Measurements from ENCODE around the gene JOSD2. TPM values are rescaled to one million over a fixed set of nuclear protein-coding genes. Genes with fewer than 3 reads are reported as not detected.

The JOSD2 gene
- total and polyA plus RNA-seq, 2 of the 4 experiments (the other 2 are of a cell fraction): 12.2 to 54.1 TPM

- H2AK5ac ChIP-seq (ENCODE audit: low read depth, low read length): no peak overlapping the region
- no peak for ATAC-seq (ENCODE audit: low read depth)
- dilution Hi-C loops (cut with HindIII; ENCODE audit: low sequenced_read_pairs, unreplicated experiment) (no loop called here), intact Hi-C loops (cut with micrococcal nuclease) (no loop called here), in situ Hi-C loops (cut with MboI; ENCODE audit: low sequenced_read_pairs) (no loop called here)
- WGBS, 2 experiments (ENCODE audit: extremely low coverage in 2 of 2, insufficient read length in 1 of 2): 100% methylated on average over 1 of the region's 8 CpGs; no CpG with 5 or more reads in 1 of the 2 experiments
- no peaks in the 10 kb centered on the region; the same call in 1 of the 2 replicates for H3K9me1 ChIP-seq (ENCODE audit: insufficient read depth, low read length)
- H2AFZ ChIP-seq (replicated peaks; ENCODE audit: low read length, poor library complexity): peak overlapping the region; percentile 23
- H3K9me3 ChIP-seq (ENCODE audit: control insufficient read depth, insufficient read depth, low read length): no peaks in the 10 kb centered on the region
- H2BK120ac ChIP-seq (ENCODE audit: low read depth, low read length): no peak overlapping the region
- H4K20me1 ChIP-seq (ENCODE audit: insufficient read depth, low read length): no peaks in the 10 kb centered on the region
- no peak overlapping the region for H2BK5ac ChIP-seq (ENCODE audit: low read depth, low read length, poor library complexity, severe bottlenecking)
- H3K36me3 ChIP-seq (ENCODE audit: control insufficient read depth, insufficient read depth, low read length): peaks cover 3% of the 10 kb centered on the region; the same call in 1 of the 2 replicates
- CTCF ChIA-PET: no interaction called here
- no peak overlapping the region for H3K4me3 ChIP-seq (ENCODE audit: insufficient read depth, low read depth, low read length)
- H3K14ac ChIP-seq (replicated peaks; ENCODE audit: low read depth, low read length): no peak overlapping the region
- H3K56ac ChIP-seq (ENCODE audit: extremely low read depth, insufficient read depth, low read length): no peak overlapping the region
- DNase-seq: no peak
- H3K79me1 ChIP-seq (ENCODE audit: low read depth in 1 of 2, low read length in 2 of 2): peaks cover 5 to 10% of the 10 kb centered on the region in 2 experiments; a peak in 3 of 4 replicates
- H4K91ac ChIP-seq (ENCODE audit: insufficient read depth, low read depth, low read length): no peak overlapping the region
- POLR2A ChIA-PET (ENCODE audit: unreplicated experiment): no interaction called here
- H4K8ac ChIP-seq (ENCODE audit: low read depth in 2 of 2, low read length in 2 of 2): no peak overlapping the region
- no peak overlapping the region for H3K4ac ChIP-seq (ENCODE audit: low read depth, low read length)
- H3K27me3 ChIP-seq (ENCODE audit: control insufficient read depth, insufficient read depth, low read length): no peaks in the 10 kb centered on the region
- H3K23ac ChIP-seq (ENCODE audit: low read depth, low read length): no peak overlapping the region
- H3K9ac ChIP-seq (ENCODE audit: low read depth, low read length): no peak overlapping the region
- H4K5ac ChIP-seq (ENCODE audit: low read depth, low read length): no peak overlapping the region
- peaks cover 3% of the 10 kb centered on the region for H3K4me1 ChIP-seq (ENCODE audit: control insufficient read depth, insufficient read depth, low read length)
- H2BK20ac ChIP-seq (ENCODE audit: low read depth, low read length): no peak overlapping the region
- no peak overlapping the region for H3K18ac ChIP-seq (ENCODE audit: low read depth, low read length)
- H2BK15ac ChIP-seq (ENCODE audit: low read depth, low read length): no peak overlapping the region
- no peak overlapping the region for H2AK9ac ChIP-seq (replicated peaks; ENCODE audit: low read depth, low read length, poor library complexity)
- BruUV-seq (replicated peaks): no TSS peak
- TF ChIP-seq NFE2L2 (IDR thresholded peaks at IDR 0.05; ENCODE audit: low read depth, low read length) (no peak), RFX5 (IDR thresholded peaks at IDR 0.05; ENCODE audit: low read depth, low read length) (no peak), MAZ (IDR thresholded peaks at IDR 0.05; ENCODE audit: borderline replicate concordance, low read depth, low read length) (no peak), BHLHE40 (IDR thresholded peaks at IDR 0.05; ENCODE audit: low read depth, low read length) (no peak), FOS (IDR thresholded peaks at IDR 0.05; ENCODE audit: low read depth, low read length) (no peak), RCOR1 (IDR thresholded peaks at IDR 0.05; ENCODE audit: insufficient replicate concordance, low read length) (no peak), RAD21 (IDR thresholded peaks at IDR 0.05; ENCODE audit: low read length) (no peak), CEBPB (IDR thresholded peaks at IDR 0.05; ENCODE audit: low read depth, low read length) (no peak), MAFK (IDR thresholded peaks at IDR 0.05; ENCODE audit: low read depth, low read length) (no peak), CTCF (conservative IDR thresholded peaks at IDR 0.05; ENCODE audit: low read depth, low read length) (no peak), CHD1 (IDR thresholded peaks at IDR 0.05; ENCODE audit: low read depth, low read length) (no peak), MXI1 (IDR thresholded peaks at IDR 0.05; ENCODE audit: borderline replicate concordance, low read depth, low read length) (no peak), SMC3 (IDR thresholded peaks at IDR 0.05; ENCODE audit: low read depth, low read length) (no peak), POLR2A (IDR thresholded peaks at IDR 0.05; ENCODE audit: low read depth, low read length) (no peak), USF2 (IDR thresholded peaks at IDR 0.05; ENCODE audit: low read depth, low read length) (no peak)
- TF ChIP-seq, protein P1, sequence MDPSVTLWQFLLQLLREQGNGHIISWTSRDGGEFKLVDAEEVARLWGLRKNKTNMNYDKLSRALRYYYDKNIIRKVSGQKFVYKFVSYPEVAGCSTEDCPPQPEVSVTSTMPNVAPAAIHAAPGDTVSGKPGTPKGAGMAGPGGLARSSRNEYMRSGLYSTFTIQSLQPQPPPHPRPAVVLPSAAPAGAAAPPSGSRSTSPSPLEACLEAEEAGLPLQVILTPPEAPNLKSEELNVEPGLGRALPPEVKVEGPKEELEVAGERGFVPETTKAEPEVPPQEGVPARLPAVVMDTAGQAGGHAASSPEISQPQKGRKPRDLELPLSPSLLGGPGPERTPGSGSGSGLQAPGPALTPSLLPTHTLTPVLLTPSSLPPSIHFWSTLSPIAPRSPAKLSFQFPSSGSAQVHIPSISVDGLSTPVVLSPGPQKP (IDR thresholded peaks at IDR 0.05; ENCODE audit: borderline replicate concordance, low read depth, low read length): no peak
- H3K27ac ChIP-seq (ENCODE audit: insufficient read depth, low read length): no peak overlapping the region
- H3K4me2 ChIP-seq (ENCODE audit: low read depth, low read length): no peak overlapping the region
These were observed 3.6 kb downstream of the JOSD2 start for GRCh38 chr19:50507376-50507775.

Data from IMR-90 (cell line).